Measurements from ENCODE around the gene ZNF774. TPM values are rescaled to one million over a fixed set of nuclear protein-coding genes. Genes with fewer than 3 reads are reported as not detected.

Gene ZNF774
- total RNA-seq, 1 donor from 2014 or later: 3.3 TPM

DNA sequence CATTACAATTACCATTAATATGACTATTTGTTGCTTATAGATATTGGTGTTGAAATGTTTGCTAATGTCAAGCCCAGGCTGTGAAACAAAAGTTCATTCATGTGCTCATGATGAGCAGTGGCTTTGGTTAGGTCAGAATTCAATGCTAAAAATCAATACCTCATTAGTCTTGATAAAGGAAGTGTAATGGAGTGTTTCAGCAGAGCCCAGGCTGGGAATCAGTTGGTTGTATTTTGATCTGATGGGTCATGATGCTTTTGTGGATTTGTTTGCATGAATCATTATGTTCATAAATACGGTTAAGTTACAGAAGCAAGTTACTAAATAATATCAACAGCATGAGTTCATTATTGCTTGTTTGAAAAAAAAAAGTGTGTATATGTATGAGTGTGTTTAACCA, 13.6 kb upstream of the ZNF774 start:
- Histone ChIP-seq H3K9me3 (ENCODE audit: insufficient read depth, low read depth, low read length) (no peaks in the 10 kb centered on the region), H3K4me1 (ENCODE audit: insufficient read depth, low read length) (peaks cover 14% of the 10 kb centered on the region), H3K4me3 (ENCODE audit: insufficient read depth, low read depth, low read length) (no peak overlapping the region), H3K79me2 (ENCODE audit: insufficient read depth, low read length) (no peaks in the 10 kb centered on the region), H4K20me1 (ENCODE audit: insufficient read depth, low read length) (no peaks in the 10 kb centered on the region), H3K36me3 (ENCODE audit: insufficient read depth, low read length) (no peaks in the 10 kb centered on the region), H3K27me3 (ENCODE audit: insufficient read depth, low read length) (no peaks in the 10 kb centered on the region), H3K4me2 (ENCODE audit: low read length) (no peak overlapping the region), H3K9ac (ENCODE audit: low read length) (no peak overlapping the region), H3K27ac (ENCODE audit: low read depth, low read length) (no peak overlapping the region), H2AFZ (ENCODE audit: low read depth, low read length) (no peak overlapping the region)
- Mint-ChIP-seq H3K27me3 (ENCODE audit: low read depth, unreplicated experiment) (no peaks in the 10 kb centered on the region), H3K27ac (ENCODE audit: unreplicated experiment) (no peak overlapping the region), H3K4me3 (ENCODE audit: unreplicated experiment) (no peak overlapping the region), H3K4me1 (ENCODE audit: low read depth, unreplicated experiment) (peaks cover 8% of the 10 kb centered on the region), H3K9me3 (ENCODE audit: unreplicated experiment) (no peaks in the 10 kb centered on the region), H3K36me3 (ENCODE audit: low read depth, unreplicated experiment) (no peaks in the 10 kb centered on the region)
- TF ChIP-seq, protein P1, sequence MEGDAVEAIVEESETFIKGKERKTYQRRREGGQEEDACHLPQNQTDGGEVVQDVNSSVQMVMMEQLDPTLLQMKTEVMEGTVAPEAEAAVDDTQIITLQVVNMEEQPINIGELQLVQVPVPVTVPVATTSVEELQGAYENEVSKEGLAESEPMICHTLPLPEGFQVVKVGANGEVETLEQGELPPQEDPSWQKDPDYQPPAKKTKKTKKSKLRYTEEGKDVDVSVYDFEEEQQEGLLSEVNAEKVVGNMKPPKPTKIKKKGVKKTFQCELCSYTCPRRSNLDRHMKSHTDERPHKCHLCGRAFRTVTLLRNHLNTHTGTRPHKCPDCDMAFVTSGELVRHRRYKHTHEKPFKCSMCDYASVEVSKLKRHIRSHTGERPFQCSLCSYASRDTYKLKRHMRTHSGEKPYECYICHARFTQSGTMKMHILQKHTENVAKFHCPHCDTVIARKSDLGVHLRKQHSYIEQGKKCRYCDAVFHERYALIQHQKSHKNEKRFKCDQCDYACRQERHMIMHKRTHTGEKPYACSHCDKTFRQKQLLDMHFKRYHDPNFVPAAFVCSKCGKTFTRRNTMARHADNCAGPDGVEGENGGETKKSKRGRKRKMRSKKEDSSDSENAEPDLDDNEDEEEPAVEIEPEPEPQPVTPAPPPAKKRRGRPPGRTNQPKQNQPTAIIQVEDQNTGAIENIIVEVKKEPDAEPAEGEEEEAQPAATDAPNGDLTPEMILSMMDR (IDR thresholded peaks at IDR 0.05; ENCODE audit: insufficient read depth, low read depth, low read length): no peak
- no peak for TF ChIP-seq EZH2 (IDR thresholded peaks at IDR 0.05; ENCODE audit: insufficient read depth, low read length)
- DNase-seq (ENCODE audit: low read depth) (no peak), FAIRE-seq (no peak)

DNA sequence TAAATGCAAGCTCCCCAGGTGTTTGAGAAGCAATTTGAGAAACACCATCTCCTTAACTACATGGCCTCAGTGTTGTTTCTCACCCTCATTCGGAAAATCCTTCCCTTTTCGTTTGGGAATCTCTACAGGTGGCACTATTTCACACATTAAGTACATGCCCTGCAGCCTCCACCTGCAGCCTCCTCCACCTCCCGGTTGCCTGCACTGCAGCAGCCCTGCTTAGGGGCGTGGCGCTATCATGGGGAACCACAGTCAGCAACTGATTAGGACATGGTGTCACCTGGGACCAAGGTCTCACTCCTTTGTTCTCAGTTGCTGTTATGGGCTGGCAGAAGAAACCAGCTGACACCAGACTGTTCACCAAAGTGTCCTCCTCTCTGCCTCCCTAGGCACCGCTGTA, 11.7 kb upstream of the ZNF774 start:
- DNase-seq (ENCODE audit: low read depth) (no peak), FAIRE-seq (no peak)
- H3K9me3 Mint-ChIP-seq (ENCODE audit: unreplicated experiment): no peaks in the 10 kb centered on the region
- peaks cover 8% of the 10 kb centered on the region for H3K4me1 Mint-ChIP-seq (ENCODE audit: low read depth, unreplicated experiment)
- Histone ChIP-seq H3K4me2 (ENCODE audit: low read length) (no peak overlapping the region), H3K4me1 (ENCODE audit: insufficient read depth, low read length) (peaks cover 16% of the 10 kb centered on the region), H3K36me3 (ENCODE audit: insufficient read depth, low read length) (no peaks in the 10 kb centered on the region), H4K20me1 (ENCODE audit: insufficient read depth, low read length) (no peaks in the 10 kb centered on the region), H3K9me3 (ENCODE audit: insufficient read depth, low read depth, low read length) (no peaks in the 10 kb centered on the region), H3K27me3 (ENCODE audit: insufficient read depth, low read length) (no peaks in the 10 kb centered on the region), H2AFZ (ENCODE audit: low read depth, low read length) (no peak overlapping the region), H3K27ac (ENCODE audit: low read depth, low read length) (no peak overlapping the region), H3K79me2 (ENCODE audit: insufficient read depth, low read length) (no peaks in the 10 kb centered on the region), H3K4me3 (ENCODE audit: insufficient read depth, low read depth, low read length) (no peak overlapping the region), H3K9ac (ENCODE audit: low read length) (no peak overlapping the region)
- H3K27me3 Mint-ChIP-seq (ENCODE audit: low read depth, unreplicated experiment): no peaks in the 10 kb centered on the region
- H3K36me3 Mint-ChIP-seq (ENCODE audit: low read depth, unreplicated experiment): no peaks in the 10 kb centered on the region
- no peak overlapping the region for H3K27ac Mint-ChIP-seq (ENCODE audit: unreplicated experiment)
- H3K4me3 Mint-ChIP-seq (ENCODE audit: unreplicated experiment): no peak overlapping the region
- TF ChIP-seq, protein P1 (IDR thresholded peaks at IDR 0.05; ENCODE audit: insufficient read depth, low read depth, low read length): no peak
- no peak for TF ChIP-seq EZH2 (IDR thresholded peaks at IDR 0.05; ENCODE audit: insufficient read depth, low read length)

- H3K9me3 ChIP-seq (ENCODE audit: insufficient read depth, low read depth, low read length): no peaks in the 10 kb centered on the region
- H3K27me3 ChIP-seq (ENCODE audit: insufficient read depth, low read length): no peaks in the 10 kb centered on the region
- peak overlapping the region; percentile 19 for H3K27ac ChIP-seq (ENCODE audit: low read depth, low read length)
- H3K79me2 ChIP-seq (ENCODE audit: insufficient read depth, low read length): no peaks in the 10 kb centered on the region
- H3K4me3 ChIP-seq (ENCODE audit: insufficient read depth, low read depth, low read length): no peak overlapping the region
- H3K4me1 ChIP-seq (ENCODE audit: insufficient read depth, low read length): peaks cover 7% of the 10 kb centered on the region
- no peaks in the 10 kb centered on the region for H3K36me3 ChIP-seq (ENCODE audit: insufficient read depth, low read length)
- H2AFZ ChIP-seq (ENCODE audit: low read depth, low read length): peak overlapping the region; percentile 58
- Mint-ChIP-seq H3K27me3 (ENCODE audit: low read depth, unreplicated experiment) (no peaks in the 10 kb centered on the region), H3K4me3 (ENCODE audit: unreplicated experiment) (no peak overlapping the region), H3K4me1 (ENCODE audit: low read depth, unreplicated experiment) (peaks cover 7% of the 10 kb centered on the region), H3K36me3 (ENCODE audit: low read depth, unreplicated experiment) (no peaks in the 10 kb centered on the region), H3K9me3 (ENCODE audit: unreplicated experiment) (no peaks in the 10 kb centered on the region), H3K27ac (ENCODE audit: unreplicated experiment) (no peak overlapping the region)
- no peak overlapping the region for H3K9ac ChIP-seq (ENCODE audit: low read length)
- H4K20me1 ChIP-seq (ENCODE audit: insufficient read depth, low read length): no peaks in the 10 kb centered on the region
- no peak for TF ChIP-seq EZH2 (IDR thresholded peaks at IDR 0.05; ENCODE audit: insufficient read depth, low read length)
- TF ChIP-seq, protein P1 (IDR thresholded peaks at IDR 0.05; ENCODE audit: insufficient read depth, low read depth, low read length): no peak
- FAIRE-seq (no peak), DNase-seq (ENCODE audit: low read depth) (peak; percentile 22)
- H3K4me2 ChIP-seq (ENCODE audit: low read length): peak overlapping the region; percentile 19
These were observed 8.7 kb upstream of the ZNF774 start for GRCh38 chr15:90343302-90343790.

All from astrocyte (in vitro differentiated cells and primary cell).